ENCODE measurements around the gene TMEM167B. TPM values are rescaled to one million over a fixed set of nuclear protein-coding genes. Genes with fewer than 3 reads are reported as not detected.

TMEM167B gene
- total RNA-seq, 5 donors from 2014 or later (not counting 1 experiment from before 2014, with no cell fraction given): 33.2 to 55.1 (median 37.1) TPM

- ATAC-seq (replicated peaks in 1 of 4): no peak
- peaks cover 11 to 21% of the 10 kb centered on the region in 2 experiments for H3K4me1 ChIP-seq (ENCODE audit: control insufficient read depth in 1 of 2, extremely low read depth in 1 of 2, insufficient read depth in 2 of 2, low read length in 2 of 2)
- H3K4me3 ChIP-seq (ENCODE audit: control insufficient read depth in 1 of 2, extremely low read depth in 1 of 2, low read length in 1 of 2): no peak overlapping the region
- Mint-ChIP-seq H3K9me3 (no peaks in the 10 kb centered on the region), H3K27ac (no peak overlapping the region), H3K4me3 (no peak overlapping the region), H3K27me3 (no peaks in the 10 kb centered on the region), H3K36me3 (peaks cover 13% of the 10 kb centered on the region), H3K4me1 (peaks cover 26 to 36% (median 36%) of the 10 kb centered on the region in 3 donors)
- H3K36me3 ChIP-seq (ENCODE audit: control insufficient read depth in 2 of 2, extremely low read depth in 1 of 2, insufficient read depth in 1 of 2, low read length in 1 of 2): peaks cover 3 to 32% of the 10 kb centered on the region in 2 donors
- CTCF ChIA-PET: interaction anchor here in 1 of 2 donors (1.1 kb wide), 1 partner anchor 17 kb away, joined by 4 read pairs; a partner anchor contains a TSS
- DNase-seq: no peak
- POLR2A ChIA-PET: no interaction called here
- H3K27ac ChIP-seq (ENCODE audit: low read length): no peak overlapping the region
- no peaks in the 10 kb centered on the region for H3K9me3 ChIP-seq
- no peaks in the 10 kb centered on the region for H3K27me3 ChIP-seq (replicated peaks in 1 of 2; ENCODE audit: control insufficient read depth in 2 of 2, extremely low read depth in 1 of 2, insufficient read depth in 2 of 2, low read length in 1 of 2)
- WGBS (ENCODE audit: insufficient coverage): no CpG with 5 or more reads among the region's 1 CpG
Measured at GRCh38 chr1:109095631-109096030, 5.1 kb downstream of the TMEM167B start.

DNA sequence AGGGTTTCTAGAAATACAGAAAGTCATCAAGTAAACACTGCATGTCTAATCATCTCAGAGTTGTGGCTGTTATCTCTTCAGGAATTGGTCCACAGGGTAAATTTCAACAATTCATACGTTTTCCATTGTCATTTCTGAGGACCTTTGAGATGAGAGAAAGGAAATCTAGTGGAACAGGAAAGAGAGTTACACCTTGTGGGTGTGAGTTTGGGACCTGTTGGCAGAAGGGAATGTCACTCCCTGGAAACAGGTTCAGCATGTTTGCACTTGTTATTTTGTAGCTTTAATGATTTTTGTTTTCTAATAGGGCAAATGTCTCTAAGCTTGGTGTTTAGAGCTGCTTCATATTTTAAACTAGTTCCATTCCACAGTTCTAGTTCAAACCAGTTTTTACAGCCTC lies 5.6 kb downstream of the TMEM167B start:
- Histone ChIP-seq H3K36me3 (ENCODE audit: control insufficient read depth in 2 of 2, extremely low read depth in 1 of 2, insufficient read depth in 1 of 2, low read length in 1 of 2) (peaks cover 3 to 32% of the 10 kb centered on the region in 2 donors), H3K9me3 (no peaks in the 10 kb centered on the region), H3K27me3 (replicated peaks in 1 of 2; ENCODE audit: control insufficient read depth in 2 of 2, extremely low read depth in 1 of 2, insufficient read depth in 2 of 2, low read length in 1 of 2) (no peaks in the 10 kb centered on the region), H3K4me3 (ENCODE audit: control insufficient read depth in 1 of 2, extremely low read depth in 1 of 2, low read length in 1 of 2) (no peak overlapping the region), H3K27ac (ENCODE audit: low read length) (no peak overlapping the region), H3K4me1 (ENCODE audit: control insufficient read depth in 1 of 2, extremely low read depth in 1 of 2, insufficient read depth in 2 of 2, low read length in 2 of 2) (peaks cover 11 to 24% of the 10 kb centered on the region in 2 experiments)
- no peaks in the 10 kb centered on the region for H3K9me3 Mint-ChIP-seq
- ATAC-seq (replicated peaks in 1 of 4): no peak
- no peak overlapping the region for H3K27ac Mint-ChIP-seq
- no peaks in the 10 kb centered on the region for H3K27me3 Mint-ChIP-seq
- H3K36me3 Mint-ChIP-seq: peaks cover 13% of the 10 kb centered on the region
- 67% methylated on average over 1 of the region's 1 CpG for WGBS (ENCODE audit: insufficient coverage)
- POLR2A ChIA-PET: no interaction called here
- no peak for DNase-seq
- peaks cover 27 to 38% (median 34%) of the 10 kb centered on the region in 3 donors for H3K4me1 Mint-ChIP-seq
- CTCF ChIA-PET: interaction anchor here in 1 of 2 donors (1.1 kb wide), 1 partner anchor 16 kb away, joined by 4 read pairs; a partner anchor contains a TSS
- no peak overlapping the region for H3K4me3 Mint-ChIP-seq

DNA sequence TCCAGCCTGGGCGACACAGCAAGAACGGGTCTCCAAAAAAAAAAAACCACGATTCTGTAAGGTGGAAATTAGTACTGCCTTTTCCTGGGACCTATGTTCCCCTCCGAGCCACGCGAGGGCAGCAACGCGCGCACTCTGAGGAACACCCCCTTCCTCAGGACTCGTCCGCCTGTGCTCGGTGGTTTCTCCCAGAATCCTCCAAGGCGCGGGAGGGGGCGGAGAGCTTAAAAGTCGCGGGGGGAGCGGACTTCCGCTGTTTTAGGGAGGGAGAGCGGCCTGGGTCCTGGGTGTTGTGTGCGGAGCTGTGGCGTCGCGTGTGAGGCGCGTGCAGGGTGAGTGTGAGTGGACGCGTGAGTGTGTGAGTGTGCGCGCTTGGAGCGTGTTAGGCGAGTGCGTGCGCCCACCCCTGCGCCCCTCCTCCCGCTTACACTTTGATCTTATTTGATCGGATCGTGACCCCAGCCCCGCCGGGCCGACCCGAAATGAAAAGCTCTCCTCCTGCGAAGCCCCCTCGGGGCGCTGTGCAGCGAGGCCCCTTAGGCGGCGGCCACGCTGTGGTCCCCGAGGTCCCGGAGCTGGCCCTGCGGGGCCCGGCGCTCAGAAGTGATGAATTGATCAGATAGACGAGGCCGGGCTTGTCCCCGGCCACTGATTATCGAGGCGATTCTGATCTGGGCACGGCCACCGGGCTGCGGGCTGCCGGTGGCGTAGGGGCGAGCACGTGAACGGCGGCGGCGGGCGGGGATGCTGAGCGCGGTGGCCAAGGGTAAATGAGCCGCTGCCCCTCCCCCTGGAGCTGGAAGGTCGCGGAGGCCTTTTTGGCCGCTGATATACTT lies 9.6 kb downstream of the TMEM167B start:
- ChIA-PET POLR2A (interaction anchor here (0.5 to 1.6 kb wide), 20 partner anchors 8 to 462 kb away, joined by 3 to 11 read pairs (median 5); partner anchors contain the start of genes TAF13 (in 2 of the 2), TMEM167B (in 2 of the 2), ELAPOR1 (in 1 of the 2) and PRPF38B (in 1 of the 2)), CTCF (interaction anchor here (0.6 to 2.6 kb wide), 22 partner anchors 8 to 474 kb away, joined by 3 to 73 read pairs (median 4); partner anchors contain the start of genes ELAPOR1 (in 2 of the 2), PRPF38B (in 1 of the 2), SARS1 (in 1 of the 2) and TAF13 (in 1 of the 2))
- H3K36me3 ChIP-seq (ENCODE audit: control insufficient read depth in 2 of 2, extremely low read depth in 1 of 2, insufficient read depth in 1 of 2, low read length in 1 of 2): peaks cover 0 to 13% of the 10 kb centered on the region in 2 donors
- H3K27ac Mint-ChIP-seq: peak overlapping the region; percentile 96 to 97
- no peaks in the 10 kb centered on the region for H3K36me3 Mint-ChIP-seq
- DNase-seq (peak; percentile 92 to 98 (median 96)), ATAC-seq (replicated peaks in 1 of 4) (peak; percentile 92 to 96 (median 94))
- peak overlapping the region; percentile 84 for H3K27ac ChIP-seq (ENCODE audit: low read length)
- H3K9me3 ChIP-seq: no peaks in the 10 kb centered on the region
- WGBS (ENCODE audit: insufficient coverage): under 1% methylated on average over 66 of the region's 77 CpGs
- peak overlapping the region; percentile 92 to 96 (median 94) for H3K4me3 Mint-ChIP-seq
- H3K4me3 ChIP-seq (ENCODE audit: control insufficient read depth in 1 of 2, extremely low read depth in 1 of 2, low read length in 1 of 2): peak overlapping the region; percentile 79 to 97
- H3K27me3 ChIP-seq (replicated peaks in 1 of 2; ENCODE audit: control insufficient read depth in 2 of 2, extremely low read depth in 1 of 2, insufficient read depth in 2 of 2, low read length in 1 of 2): no peaks in the 10 kb centered on the region
- H3K4me1 ChIP-seq (ENCODE audit: control insufficient read depth in 1 of 2, extremely low read depth in 1 of 2, insufficient read depth in 2 of 2, low read length in 2 of 2): peaks cover 2 to 21% of the 10 kb centered on the region in 2 experiments
- H3K9me3 Mint-ChIP-seq: no peaks in the 10 kb centered on the region
- no peaks in the 10 kb centered on the region for H3K27me3 Mint-ChIP-seq
- H3K4me1 Mint-ChIP-seq: peaks cover 9 to 16% (median 13%) of the 10 kb centered on the region in 3 donors

DNA sequence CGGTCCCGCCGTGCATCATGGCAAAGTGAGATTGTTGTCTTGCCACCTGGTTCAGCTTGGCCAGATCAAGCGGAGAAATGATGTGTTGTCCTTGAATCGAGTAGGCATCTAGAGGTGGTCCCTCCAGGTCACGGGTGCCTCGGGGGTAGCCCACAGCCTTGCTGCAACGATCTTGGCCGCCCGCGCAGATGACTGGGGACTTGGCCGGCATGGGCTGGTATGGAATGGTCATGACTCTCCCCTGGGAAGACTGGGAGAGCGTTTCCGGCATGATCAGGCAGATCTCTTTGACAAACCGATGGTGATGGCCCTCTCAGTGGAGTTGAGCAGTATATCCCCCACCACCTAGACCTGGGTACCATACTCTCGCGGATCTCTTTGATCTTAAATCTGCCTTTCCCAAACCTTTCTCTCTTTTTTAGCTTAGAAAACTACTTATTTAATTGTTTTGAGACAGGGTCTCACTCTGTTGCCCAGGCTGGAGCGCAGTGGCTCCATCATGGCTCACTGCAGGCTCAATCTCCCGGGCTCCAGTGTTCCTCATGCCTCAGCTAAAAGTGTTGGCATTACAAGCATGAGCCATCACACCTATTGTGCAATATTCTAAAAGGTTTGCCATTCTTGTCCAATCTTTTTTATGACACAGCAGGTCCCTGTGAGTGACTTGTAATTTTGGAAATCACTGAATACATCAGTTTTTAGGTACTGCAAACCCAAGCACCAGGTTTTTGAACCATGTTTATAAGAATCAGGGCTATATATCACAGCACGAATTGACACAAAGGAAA lies 14.0 kb downstream of the TMEM167B start:
- H3K4me1 Mint-ChIP-seq: peaks cover 9 to 13% (median 13%) of the 10 kb centered on the region in 3 donors
- ChIA-PET POLR2A (interaction anchor here in 1 of 2 donors (0.7 kb wide), 1 partner anchor 8 kb away, joined by 3 read pairs; no protein-coding TSS in a partner anchor), CTCF (interaction anchor here (0.5 to 0.6 kb wide), 2 partner anchors 67 to 92 kb away, joined by 3 read pairs; no protein-coding TSS in a partner anchor)
- Histone ChIP-seq H3K27me3 (replicated peaks in 1 of 2; ENCODE audit: control insufficient read depth in 2 of 2, extremely low read depth in 1 of 2, insufficient read depth in 2 of 2, low read length in 1 of 2) (no peaks in the 10 kb centered on the region), H3K27ac (ENCODE audit: low read length) (no peak overlapping the region), H3K36me3 (ENCODE audit: control insufficient read depth in 2 of 2, extremely low read depth in 1 of 2, insufficient read depth in 1 of 2, low read length in 1 of 2) (peaks cover 0 to 2% of the 10 kb centered on the region in 2 donors), H3K4me3 (ENCODE audit: control insufficient read depth in 1 of 2, extremely low read depth in 1 of 2, low read length in 1 of 2) (no peak overlapping the region), H3K4me1 (ENCODE audit: control insufficient read depth in 1 of 2, extremely low read depth in 1 of 2, insufficient read depth in 2 of 2, low read length in 2 of 2) (peaks cover under 1 to 17% of the 10 kb centered on the region in 2 experiments), H3K9me3 (no peaks in the 10 kb centered on the region)
- ATAC-seq (replicated peaks in 1 of 4) (no peak), DNase-seq (no peak)
- no peaks in the 10 kb centered on the region for H3K9me3 Mint-ChIP-seq
- H3K27me3 Mint-ChIP-seq: no peaks in the 10 kb centered on the region
- 96% methylated on average over 15 of the region's 20 CpGs for WGBS (ENCODE audit: insufficient coverage)
- peak overlapping the region in 1 of 2 donors; percentile 39 for H3K27ac Mint-ChIP-seq
- no peak overlapping the region for H3K4me3 Mint-ChIP-seq
- H3K36me3 Mint-ChIP-seq: no peaks in the 10 kb centered on the region

DNA sequence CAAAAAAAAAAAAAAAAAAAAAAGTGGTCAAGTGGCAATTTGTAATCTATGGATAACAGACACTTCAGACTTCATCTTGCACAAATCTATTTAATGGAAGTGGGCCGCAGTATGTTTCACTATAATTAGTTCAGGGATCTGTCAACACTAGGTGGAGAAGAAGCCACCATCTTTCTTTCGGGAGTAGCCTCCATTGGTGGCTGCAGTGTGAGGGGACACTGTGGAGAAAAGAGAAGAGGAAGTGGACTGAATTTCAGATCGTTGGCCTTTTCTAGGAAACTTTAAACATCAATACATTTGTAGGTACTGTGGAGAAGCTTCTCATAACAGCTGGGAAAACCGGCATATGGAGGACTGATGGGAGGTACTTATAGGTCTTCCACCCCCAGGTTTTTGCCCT lies 15.3 kb downstream of the TMEM167B start:
- H3K27ac ChIP-seq (ENCODE audit: low read length): no peak overlapping the region
- no peaks in the 10 kb centered on the region for H3K27me3 ChIP-seq (replicated peaks in 1 of 2; ENCODE audit: control insufficient read depth in 2 of 2, extremely low read depth in 1 of 2, insufficient read depth in 2 of 2, low read length in 1 of 2)
- H3K36me3 ChIP-seq (ENCODE audit: control insufficient read depth in 2 of 2, extremely low read depth in 1 of 2, insufficient read depth in 1 of 2, low read length in 1 of 2): peaks cover 0 to 2% of the 10 kb centered on the region in 2 donors
- Mint-ChIP-seq H3K4me1 (peaks cover 5 to 8% (median 7%) of the 10 kb centered on the region in 3 donors), H3K27ac (peak overlapping the region; percentile 65 to 68), H3K9me3 (no peaks in the 10 kb centered on the region), H3K36me3 (no peaks in the 10 kb centered on the region), H3K4me3 (no peak overlapping the region), H3K27me3 (peaks cover 0 to 2% of the 10 kb centered on the region in 2 donors)
- peaks cover 0 to 7% of the 10 kb centered on the region in 2 experiments for H3K4me1 ChIP-seq (ENCODE audit: control insufficient read depth in 1 of 2, extremely low read depth in 1 of 2, insufficient read depth in 2 of 2, low read length in 2 of 2)
- no peak overlapping the region for H3K4me3 ChIP-seq (ENCODE audit: control insufficient read depth in 1 of 2, extremely low read depth in 1 of 2, low read length in 1 of 2)
- DNase-seq (no peak), ATAC-seq (replicated peaks in 1 of 4) (no peak)
- no CpG with 5 or more reads among the region's 4 CpGs for WGBS (ENCODE audit: insufficient coverage)
- H3K9me3 ChIP-seq: no peaks in the 10 kb centered on the region
- ChIA-PET POLR2A (no interaction called here), CTCF (no interaction called here)

GRCh38 chr1:109107785-109108184 lies 17.2 kb downstream of the TMEM167B start:
- no peaks in the 10 kb centered on the region for H3K27me3 ChIP-seq (replicated peaks in 1 of 2; ENCODE audit: control insufficient read depth in 2 of 2, extremely low read depth in 1 of 2, insufficient read depth in 2 of 2, low read length in 1 of 2)
- ATAC-seq (replicated peaks in 1 of 4) (no peak), DNase-seq (no peak)
- H3K9me3 Mint-ChIP-seq: no peaks in the 10 kb centered on the region
- H3K27ac ChIP-seq (ENCODE audit: low read length): no peak overlapping the region
- WGBS (ENCODE audit: insufficient coverage): 91% methylated on average over 4 of the region's 7 CpGs
- no peak overlapping the region for H3K4me3 Mint-ChIP-seq
- no peaks in the 10 kb centered on the region for H3K36me3 ChIP-seq (ENCODE audit: control insufficient read depth in 2 of 2, extremely low read depth in 1 of 2, insufficient read depth in 1 of 2, low read length in 1 of 2)
- no peaks in the 10 kb centered on the region for H3K36me3 Mint-ChIP-seq
- no peak overlapping the region for H3K4me3 ChIP-seq (ENCODE audit: control insufficient read depth in 1 of 2, extremely low read depth in 1 of 2, low read length in 1 of 2)
- H3K9me3 ChIP-seq: no peaks in the 10 kb centered on the region
- ChIA-PET CTCF (no interaction called here), POLR2A (interaction anchor here (0.6 kb wide), 2 partner anchors 41 to 120 kb away, joined by 5 to 6 read pairs; no protein-coding TSS in a partner anchor)
- peaks cover 0 to 3% of the 10 kb centered on the region in 2 donors for H3K27me3 Mint-ChIP-seq
- H3K4me1 Mint-ChIP-seq: peaks cover 9 to 12% (median 10%) of the 10 kb centered on the region in 3 donors
- H3K4me1 ChIP-seq (ENCODE audit: control insufficient read depth in 1 of 2, extremely low read depth in 1 of 2, insufficient read depth in 2 of 2, low read length in 2 of 2): peaks cover 0 to 6% of the 10 kb centered on the region in 2 experiments
- H3K27ac Mint-ChIP-seq: no peak overlapping the region
